Astrocyte of the cerebellum (primary cell): ENCODE measurements around the gene CACNA2D1.
A peak's percentile ranks its signal among the peaks of the same experiment; 100 is the strongest.

Source experiments
- DNase-seq: peaks from one replicate; pipeline ENCODE4 v3.0.0-alpha.2; 2011; ENCODE audit warnings: low read depth
- H3K4me3 ChIP-seq: 2 replicates; pipeline ENCODE4 v1.5.1; 2011; ENCODE audit warnings: mild to moderate bottlenecking, low read depth, low read length, moderate library complexity
- CTCF ChIP-seq: IDR thresholded peaks from 2 replicates; pipeline ENCODE4 v1.5.1; 2012; ENCODE audit warnings: low read length, low read depth, moderate library complexity, mild to moderate bottlenecking; ENCODE audit errors: missing control alignments
- in situ Hi-C: cut with HindIII; loops from 2 replicates; pipeline ENCODE4 v1.10.0; 2017; ENCODE audit warnings: low sequenced_read_pairs

CACNA2D1 gene

DNA sequence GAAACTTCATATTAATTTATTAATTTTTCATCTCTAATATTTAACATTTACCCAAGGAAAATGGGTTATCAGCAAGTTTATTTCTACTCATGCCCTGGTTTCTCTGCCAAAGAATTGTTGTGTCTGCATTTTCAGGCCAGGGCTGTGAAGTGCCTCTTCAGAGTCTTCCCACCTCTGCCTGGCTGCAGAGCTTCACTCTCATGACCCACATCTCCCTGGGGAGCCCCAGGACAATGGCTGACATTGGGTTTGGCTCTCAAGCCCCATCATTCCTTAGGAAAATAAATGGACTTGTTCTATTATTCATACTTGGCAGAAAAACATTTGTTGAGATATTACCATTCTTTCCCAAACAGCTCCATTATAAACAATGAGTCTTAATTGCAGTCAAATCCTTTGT is 30.3 kb downstream of the CACNA2D1 start:
- H3K4me3 ChIP-seq, result no peak overlapping the region
- TF ChIP-seq CTCF, result no peak
- peak; percentile 33 for DNase-seq
- in situ Hi-C loops, result no loop called here

GRCh38 chr7:82411732-82412131 is 31.8 kb downstream of the CACNA2D1 start:
- no peak for TF ChIP-seq CTCF
- in situ Hi-C loops, result no loop called here
- DNase-seq, result no peak
- no peak overlapping the region for H3K4me3 ChIP-seq

DNA sequence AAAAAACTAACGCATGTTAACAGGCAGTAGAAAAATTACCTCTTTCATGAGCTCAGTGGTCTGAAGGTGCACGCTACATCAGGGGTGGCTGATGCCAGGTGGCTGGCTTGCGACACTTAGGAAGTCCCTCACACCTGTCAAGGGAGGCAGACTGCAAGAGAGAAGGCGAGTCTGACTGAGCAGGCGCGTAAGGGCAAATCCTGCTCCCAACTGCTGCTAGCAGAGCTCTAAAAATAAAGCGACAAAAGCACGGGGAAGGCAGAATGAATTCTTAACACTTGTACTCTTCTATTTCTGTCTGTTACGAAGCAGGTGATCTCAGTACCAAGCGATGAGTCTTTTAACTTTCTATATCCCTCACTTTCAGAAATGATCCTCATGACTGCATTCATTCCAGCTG is 33.1 kb downstream of the CACNA2D1 start:
- no peak overlapping the region for H3K4me3 ChIP-seq
- no peak for TF ChIP-seq CTCF
- in situ Hi-C loops, result no loop called here
- DNase-seq, result no peak

DNA sequence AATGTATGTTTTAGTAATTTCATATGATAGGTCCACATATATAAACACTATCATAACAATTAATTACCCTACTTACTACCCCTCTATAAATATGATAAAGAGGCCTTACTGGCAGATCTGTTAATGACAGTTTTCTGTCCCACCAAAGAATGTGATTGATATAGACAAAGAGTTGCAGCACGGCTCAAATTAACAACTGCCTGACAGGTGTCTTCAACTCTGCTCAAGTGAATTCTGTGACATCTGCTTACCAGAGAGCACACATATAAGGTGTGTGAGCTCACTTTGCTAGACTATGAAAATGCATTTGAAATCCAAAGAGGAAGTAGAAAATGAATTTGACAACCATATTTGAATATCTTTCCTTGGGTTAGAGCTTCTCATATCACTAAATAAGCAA is 36.6 kb downstream of the CACNA2D1 start:
- in situ Hi-C loops, result no loop called here
- no peak for DNase-seq
- no peak for TF ChIP-seq CTCF

DNA sequence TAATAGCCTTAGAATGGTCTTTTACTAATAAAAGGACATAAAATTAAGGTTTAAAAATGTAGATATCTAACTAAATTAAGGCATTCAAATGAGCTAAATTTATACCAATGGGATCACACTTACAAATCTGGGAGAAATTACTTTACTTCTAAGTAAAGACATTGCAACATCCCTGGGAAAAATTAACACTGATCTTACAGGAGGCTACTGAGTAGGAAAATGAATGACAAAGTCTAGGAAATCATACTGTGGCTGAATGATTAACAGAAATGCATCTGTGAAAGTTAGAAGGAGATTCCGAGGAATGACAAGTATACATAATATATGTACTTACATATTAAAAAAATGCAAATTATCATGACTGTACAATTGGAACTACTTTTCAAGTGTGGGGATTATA is 38.3 kb downstream of the CACNA2D1 start:
- DNase-seq, result no peak
- in situ Hi-C loops, result no loop called here
- no peak overlapping the region for H3K4me3 ChIP-seq
- TF ChIP-seq CTCF, result no peak

More for the DNA sequence above, 36.6 kb downstream of the CACNA2D1 start:
- H3K4me3 ChIP-seq, result no peak overlapping the region

DNA sequence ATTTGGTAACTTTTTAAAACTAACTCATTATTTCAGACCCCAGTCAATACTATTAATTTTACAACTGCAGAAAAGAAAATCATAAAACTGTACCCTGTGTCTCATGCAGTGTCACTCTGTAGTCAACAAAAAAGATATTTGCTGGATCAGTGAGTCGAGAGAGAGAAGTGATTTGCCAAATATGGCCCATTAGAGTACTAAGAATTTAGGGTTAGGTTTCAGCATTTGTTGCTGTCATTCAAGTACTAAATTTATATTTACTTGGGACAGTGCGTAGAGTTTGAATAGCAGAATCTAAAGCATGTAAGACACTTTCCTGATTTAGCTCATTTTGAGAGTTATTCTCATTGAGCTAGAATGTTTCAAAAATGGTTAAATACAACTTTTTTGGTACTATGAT is 38.9 kb downstream of the CACNA2D1 start:
- no peak for TF ChIP-seq CTCF
- in situ Hi-C loops, result no loop called here
- H3K4me3 ChIP-seq, result no peak overlapping the region
- no peak for DNase-seq

DNA sequence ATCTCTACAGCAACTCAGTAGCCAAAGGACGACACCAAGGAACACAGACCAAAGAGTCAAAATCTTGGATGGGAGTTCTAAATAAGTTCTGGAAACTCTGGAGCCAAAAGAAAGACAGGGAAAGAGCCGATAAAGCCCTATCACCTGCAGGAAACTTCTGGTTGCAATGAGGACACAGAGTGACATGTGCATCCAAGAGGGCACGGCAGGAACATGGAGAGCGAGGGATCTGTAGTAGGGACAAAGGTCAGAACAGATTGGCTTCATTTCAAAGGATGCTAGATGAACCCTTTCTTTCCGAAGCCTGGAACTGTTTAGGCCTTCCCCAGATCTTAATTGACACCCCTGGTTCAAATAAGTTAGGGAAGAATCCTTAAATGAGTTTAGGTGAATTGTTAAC is 39.5 kb downstream of the CACNA2D1 start:
- in situ Hi-C loops, result no loop called here
- no peak for TF ChIP-seq CTCF
- H3K4me3 ChIP-seq, result no peak overlapping the region
- DNase-seq, result no peak
